Heart left ventricle (tissue), 16 donors: ENCODE measurements around the gene EPHA5. TPM values are rescaled to one million over a fixed set of nuclear protein-coding genes. Genes with fewer than 3 reads are reported as not detected.
A peak's percentile ranks its signal among the peaks of the same experiment; 100 is the strongest.

Source experiments
- ATAC-seq, 4 donors: fragments of 200-7000 bp; cut with Tn5 transposase; one replicate each; pipeline ENCODE4 v1.9.1; 2020 to 2022; ENCODE audit warnings: moderate library complexity in 4 of 4, mild to moderate bottlenecking in 3 of 4, moderate number of reproducible peaks in 1 of 4
- DNase-seq, 5 donors: peaks; one replicate each; pipeline ENCODE4 v3.0.0-alpha.2; 2020
- H3K27ac ChIP-seq, 12 donors: fragments of 200-600 bp; sonication (generic) in 4 of 12; one replicate each; pipeline versions ENCODE4 v1.5.0 to v1.8.0; 2016 to 2022; ENCODE audit warnings: mild to moderate bottlenecking in 2 of 12
- H3K27me3 ChIP-seq, 9 donors: fragments of 200-600 bp; sonication (generic) in 2 of 9; one replicate each; pipeline versions ENCODE4 v1.5.1 to v1.8.0; 2016 to 2022; ENCODE audit warnings: mild to moderate bottlenecking in 3 of 9
- H3K36me3 ChIP-seq, 9 donors: fragments of 200-600 bp; sonication (generic) in 2 of 9; one replicate each; pipeline versions ENCODE4 v1.5.0 to v1.8.0; 2018 to 2022; ENCODE audit warnings: mild to moderate bottlenecking in 2 of 9
- H3K4me1 ChIP-seq, 12 donors: fragments of 200-600 bp; sonication (generic) in 4 of 12; one replicate each; pipeline versions ENCODE4 v1.5.0 to v1.8.0; 2016 to 2022; ENCODE audit warnings: mild to moderate bottlenecking in 3 of 12
- H3K4me3 ChIP-seq, 12 donors: fragments of 200-600 bp; sonication (generic) in 4 of 12; one replicate each; pipeline versions ENCODE4 v1.5.0 to v1.8.0; 2017 to 2022; ENCODE audit warnings: mild to moderate bottlenecking in 9 of 12, moderate library complexity in 4 of 12
- H3K9me3 ChIP-seq, 12 donors: fragments of 200-600 bp; sonication (generic) in 4 of 12; one replicate each; pipeline versions ENCODE4 v1.5.0 to v1.8.0; 2016 to 2022; ENCODE audit warnings: mild to moderate bottlenecking in 1 of 12
- CTCF ChIP-seq, 12 donors: fragments of 200-600 bp; sonication (generic) in 4 of 12; IDR thresholded peaks; one replicate each; pipeline versions ENCODE4 v1.5.0 to v1.8.0; 2018 to 2022; ENCODE audit warnings: antibody characterized with exemption in 12 of 12, mild to moderate bottlenecking in 5 of 12
- POLR2A ChIP-seq, 2 donors: fragments of 450-650 bp; IDR thresholded peaks; one replicate each; pipeline ENCODE4 v1.6.1; 2017; ENCODE audit warnings: antibody characterized with exemption in 2 of 2, mild to moderate bottlenecking in 2 of 2, moderate library complexity in 2 of 2
- WGBS, 4 donors: extraction: QIAGEN DNeasy Blood & Tissue Kit in 2 of 4; methylation state at CpG; one replicate each; pipeline versions ENCODE4 v1.1.5 to v1.1.7; 2013 to 2018; 5-methylcytosine and 5-hydroxymethylcytosine counted together
- intact Hi-C, 10 donors: fragments of 100-400 bp; cut with DNase I; formaldehyde crosslinking; loops; one replicate each; pipeline versions ENCODE4 v1.11.1 to v1.14.2; 2022
- polyA plus RNA-seq, 2 donors: library from polyadenylated mRNA; stranded (reverse); fragments of 200-250 nt; gene quantifications; one replicate each; pipeline ENCODE4 v1.2.3, GENCODE V29; 2013
- total RNA-seq, 9 donors: library from RNA; depleted of rRNA in 2 of 9; stranded (reverse); fragments of >200 nt in 2 of 9; fragmentation: NEBNext Ultra II Directional in 3 of 9; extraction: Animal tissue kit (Norgen Biotek cat#: 25700) in 3 of 9; gene quantifications; one replicate each; pipeline versions ENCODE4 v1.1.0 to v1.2.4, GENCODE V29; 2016 to 2023
- donor health status: ischemic (EF 13 %, LVEDD 7.1; RV severe dilation, severe dysfunction).
- donor health status: healthy with polysubstance abuse.
- donor health status: DM: no; HTN: yes; CAD: no.
- donor health status: DM: no; HTN: no; CAD: no.
- donor health status: ischemic (EF 25% LVEDD 6.9; RV normal size, moderate dysfunction).
- donor health status: ischemic (EF 25% LVEDD 5.7; RV mildly dilated, moderate dysfunction).
- donor health status: healthy.
- donor health status: DM: yes; HTN: yes; CAD: no.
- donor health status: ischemic (EF 35%, LVEDD 5.7; RV mildly dilated, moderate dysfunction).
- donor health status: nonischemic (EF 11% LVEDD 7.7; RV severe dilation, severe dysfunction).
- donor health status: DM: yes; HTN: yes; CAD: no.
- donor health status: PGD.
- donor health status: ischemic (EF 29% LVEDD 5.4; RV normal size, mild dysfunction).
- donor health status: nonischemic (EF 23%, LVEDD 6.1; RV moderate dilation, normal function).

EPHA5 gene
- total and polyA plus RNA-seq, 11 donors, result 0.01 to 0.56 (median 0.12) TPM; not detected in 2

DNA sequence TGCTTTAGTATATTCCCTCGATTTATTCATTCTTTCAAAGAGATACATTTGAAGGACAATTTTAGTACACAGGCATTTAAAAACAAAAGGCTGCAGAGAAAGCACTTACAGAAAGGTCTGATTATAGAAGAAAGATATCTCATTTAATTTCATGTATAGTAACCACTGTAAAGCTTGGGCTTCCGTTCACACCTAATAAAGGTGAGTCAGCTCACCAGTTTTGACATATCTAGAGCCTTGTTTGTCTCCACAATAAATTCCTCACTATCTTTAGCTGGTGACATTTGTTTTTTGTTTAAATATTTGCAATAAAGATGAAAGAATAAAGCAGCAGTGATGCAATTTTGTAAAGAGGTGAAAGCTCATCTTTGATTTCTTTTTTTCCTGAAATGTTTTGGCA is 1.1 kb upstream of the EPHA5 start:
- Histone ChIP-seq H3K27ac (no peak overlapping the region), H3K9me3 (no peaks in the 10 kb centered on the region), H3K36me3 (no peaks in the 10 kb centered on the region), H3K27me3 (peaks cover 6 to 49% (median 34%) of the 10 kb centered on the region in 9 donors), H3K4me3 (no peak overlapping the region), H3K4me1 (peaks cover 0 to 30% (median 4%) of the 10 kb centered on the region in 12 donors)
- 48 to 59% (median 52%) methylated on average over 2 of the region's 2 CpGs for WGBS, 4 donors
- intact Hi-C loops, result no loop called here
- TF ChIP-seq POLR2A (IDR thresholded peaks at IDR 0.05) (no peak), CTCF (IDR thresholded peaks at IDR 0.05) (no peak)
- ATAC-seq (no peak), DNase-seq (no peak)

- intact Hi-C loops, result no loop called here
- 1 to 2% (median 1%) methylated on average over 6 of the region's 6 CpGs for WGBS, 4 donors
- TF ChIP-seq POLR2A (IDR thresholded peaks at IDR 0.05) (no peak), CTCF (IDR thresholded peaks at IDR 0.05) (no peak)
- H3K9me3 ChIP-seq, result no peaks in the 10 kb centered on the region
- no peak for DNase-seq
- peak overlapping the region; percentile 12 to 58 (median 40) for H3K4me3 ChIP-seq
- peaks cover 6 to 63% (median 40%) of the 10 kb centered on the region in 9 donors for H3K27me3 ChIP-seq
- no peak overlapping the region for H3K27ac ChIP-seq
- ATAC-seq, result no peak
- peaks cover 0 to 30% (median 4%) of the 10 kb centered on the region in 12 donors for H3K4me1 ChIP-seq
- no peaks in the 10 kb centered on the region for H3K36me3 ChIP-seq
Observed at GRCh38 chr4:65670020-65670330, 314 bp downstream of the EPHA5 start.

DNA sequence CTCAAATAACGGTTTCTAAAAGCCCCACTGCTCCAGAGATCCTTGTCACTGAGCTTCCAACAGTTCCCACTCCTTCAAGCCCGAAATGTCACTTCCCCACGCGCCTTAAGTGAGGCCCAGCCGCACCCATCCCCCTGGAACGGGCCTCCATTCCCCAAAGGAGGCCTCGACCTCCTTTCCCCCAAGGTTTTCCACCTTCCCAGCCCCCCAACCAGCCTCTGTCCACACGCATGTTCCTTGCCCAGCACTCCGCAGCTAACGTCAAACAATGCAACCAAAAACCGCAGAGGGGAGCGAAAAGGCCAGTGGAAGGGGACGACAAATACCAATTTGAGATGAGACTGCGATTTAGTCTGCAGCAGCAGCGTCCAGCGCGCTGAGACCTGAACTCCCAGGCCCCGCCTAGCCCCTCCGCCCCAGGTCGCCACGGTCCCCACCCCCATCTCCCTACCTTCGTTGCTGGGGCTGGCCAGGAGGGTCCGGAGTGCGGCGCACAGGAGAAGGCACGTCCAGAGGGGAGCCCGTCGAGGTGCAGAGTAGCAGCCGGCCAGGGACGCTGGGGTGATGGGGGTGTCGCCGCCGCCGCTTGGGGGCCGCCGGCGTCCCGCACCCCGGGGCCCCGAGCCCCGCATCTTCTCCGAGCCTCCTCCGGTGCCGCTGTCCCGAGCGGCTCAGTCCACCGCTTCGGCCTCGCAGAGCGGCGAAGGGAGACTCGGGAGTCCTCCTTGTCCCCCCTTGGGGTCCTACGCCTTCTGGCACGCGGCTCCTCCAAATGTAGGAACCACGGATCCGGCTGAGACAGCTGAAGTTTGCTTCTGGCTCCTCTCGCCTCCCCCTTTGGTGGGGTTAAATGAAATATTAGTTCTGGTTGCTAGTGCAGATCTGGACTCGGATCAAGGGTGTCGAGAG is 924 bp downstream of the EPHA5 start:
- ATAC-seq, result peak in 2 of 4 donors; percentile 8 to 36

More for the DNA sequence above, 924 bp downstream of the EPHA5 start:
- H3K36me3 ChIP-seq, result no peaks in the 10 kb centered on the region
- H3K4me3 ChIP-seq, result peak overlapping the region; percentile 12 to 58 (median 40)
- no peaks in the 10 kb centered on the region for H3K9me3 ChIP-seq
- peaks cover 6 to 69% (median 40%) of the 10 kb centered on the region in 9 donors for H3K27me3 ChIP-seq
- peak in 2 of 5 donors; percentile 20 to 51 for DNase-seq
- H3K27ac ChIP-seq, result no peak overlapping the region
- no peak for TF ChIP-seq CTCF (IDR thresholded peaks at IDR 0.05)
- no peak for TF ChIP-seq POLR2A (IDR thresholded peaks at IDR 0.05)
- 1 to 4% (median 2%) methylated on average over 25 to 60 of the region's 60 CpGs for WGBS, 4 donors
- intact Hi-C loops, result no loop called here
- peaks cover 0 to 30% (median 4%) of the 10 kb centered on the region in 12 donors for H3K4me1 ChIP-seq
